HPDE6-E6E7 (cell line): ENCODE data around the gene IFT27.
"Not testable (repeated sequence)": the region's sequence is repeated elsewhere in the genome, so short reads cannot be mapped to it uniquely, and the experiment has no call there.

Source experiments
- DNase-seq: peaks from one replicate; pipeline ENCODE4 v3.0.0; 2011; ENCODE audit warnings: missing footprints; ENCODE audit errors: extremely low spot score

IFT27 gene

GRCh38 chr22:36744413-36744765 is 31.5 kb downstream of the IFT27 start:
- DNase-seq: no peak

- DNase-seq: no peak
Observed at GRCh38 chr22:36743591-36744412, 32.1 kb downstream of the IFT27 start.

- no peak for DNase-seq
Observed at GRCh38 chr22:36743011-36743410, 32.9 kb downstream of the IFT27 start.

GRCh38 chr22:36741968-36742367 is 34.0 kb downstream of the IFT27 start:
- DNase-seq: no peak

- no peak for DNase-seq
Observed at GRCh38 chr22:36741204-36741793, 34.6 kb downstream of the IFT27 start.

GRCh38 chr22:36740716-36741115 is 35.2 kb downstream of the IFT27 start:
- no peak for DNase-seq

- DNase-seq: no peak
Observed at GRCh38 chr22:36739185-36739584, 36.7 kb downstream of the IFT27 start.

- no peak for DNase-seq
Observed at GRCh38 chr22:36738416-36739020, 37.4 kb downstream of the IFT27 start.

- DNase-seq: no peak
Observed at GRCh38 chr22:36737776-36738175, 38.1 kb downstream of the IFT27 start.

GRCh38 chr22:36736701-36737320 is 39.1 kb downstream of the IFT27 start:
- DNase-seq: no peak

- no peak for DNase-seq
Observed at GRCh38 chr22:36734171-36735058, 41.5 kb downstream of the IFT27 start.

GRCh38 chr22:36733271-36733670 is 42.6 kb downstream of the IFT27 start:
- no peak for DNase-seq

GRCh38 chr22:36732609-36733008 is 43.3 kb downstream of the IFT27 start:
- DNase-seq: no peak

- DNase-seq: no peak
Observed at GRCh38 chr22:36731916-36732315, 44.0 kb downstream of the IFT27 start.

- not testable (repeated sequence) for DNase-seq
Observed at GRCh38 chr22:36731321-36731720, 44.6 kb downstream of the IFT27 start.

- no peak for DNase-seq
Observed at GRCh38 chr22:36730176-36730858, 45.6 kb downstream of the IFT27 start.

- no peak for DNase-seq
Observed at GRCh38 chr22:36729321-36729720, 46.6 kb downstream of the IFT27 start.

GRCh38 chr22:36728505-36728904 is 47.4 kb downstream of the IFT27 start:
- no peak for DNase-seq

- DNase-seq: no peak
Observed at GRCh38 chr22:36727927-36728488, 47.9 kb downstream of the IFT27 start.

GRCh38 chr22:36727110-36727509 is 48.8 kb downstream of the IFT27 start:
- DNase-seq: no peak

GRCh38 chr22:36726007-36726380 is 49.9 kb downstream of the IFT27 start:
- no peak for DNase-seq
